ENCODE results near the gene ZNF689. TPM values are rescaled to one million over a fixed set of nuclear protein-coding genes. Genes with fewer than 3 reads are reported as not detected.

ZNF689 gene
- total and polyA plus RNA-seq, 2 of the 13 experiments (the other 11 are each of a cell fraction or from before 2014, with no cell fraction given): 9.7 to 19.5 TPM

GRCh38 chr16:30650369-30651123 lies 40.4 kb upstream of the ZNF689 start, which contains the start of gene PRR14 (continued):
- TF ChIP-seq ZFP82 (CRISPR knock-in tag; IDR thresholded peaks at IDR 0.05; ENCODE audit: borderline replicate concordance) (0 out of 2 replicates have a peak, but pooled peaks have one; percentile 11), RAD21 (CRISPR knock-in tag; IDR thresholded peaks at IDR 0.05) (peak; percentile 46; the same call in 1 of the 2 replicates), BHLHE40 (IDR thresholded peaks at IDR 0.05; ENCODE audit: low read length) (no peak), ZKSCAN8 (CRISPR knock-in tag; IDR thresholded peaks at IDR 0.05; ENCODE audit: borderline replicate concordance) (peak; percentile 17; the same call in 1 of the 2 replicates), EEA1 (CRISPR knock-in tag; IDR thresholded peaks at IDR 0.05; ENCODE audit: borderline replicate concordance) (no peak), ZXDC (CRISPR knock-in tag; IDR thresholded peaks at IDR 0.05) (no peak), ZNF709 (CRISPR knock-in tag; IDR thresholded peaks at IDR 0.05) (peak; percentile 85; the same call in 1 of the 2 replicates), CEBPG (CRISPR knock-in tag; IDR thresholded peaks at IDR 0.05) (no peak), ZNF629 (CRISPR knock-in tag; conservative IDR thresholded peaks at IDR 0.05) (no peak), ELF1 (CRISPR knock-in tag; IDR thresholded peaks at IDR 0.05) (peak; percentile 96), RNF219 (CRISPR knock-in tag; IDR thresholded peaks at IDR 0.05) (no peak), CBX5 (CRISPR knock-in tag; IDR thresholded peaks at IDR 0.05; ENCODE audit: borderline replicate concordance) (0 out of 2 replicates have a peak, but pooled peaks have one; percentile 18), ZNF354B (CRISPR knock-in tag; IDR thresholded peaks at IDR 0.05) (no peak), TBX3 (IDR thresholded peaks at IDR 0.05; ENCODE audit: borderline replicate concordance) (peak; percentile 82; the same call in 1 of the 2 replicates), ZNF343 (CRISPR knock-in tag; IDR thresholded peaks at IDR 0.05) (0 out of 2 replicates have a peak, but pooled peaks have one; percentile 75), CHD2 (IDR thresholded peaks at IDR 0.05; ENCODE audit: low read depth, low read length) (peak; percentile 69), ZNF530 (CRISPR knock-in tag; IDR thresholded peaks at IDR 0.05; ENCODE audit: low read depth) (no peak), NFYB (CRISPR knock-in tag; IDR thresholded peaks at IDR 0.05) (peak; percentile 98), CEBPB (IDR thresholded peaks at IDR 0.05; ENCODE audit: borderline replicate concordance, low read depth, low read length) (peak; percentile 40; the same call in 1 of the 2 replicates), ZNF44 (CRISPR knock-in tag; IDR thresholded peaks at IDR 0.05) (no peak; the same call in 1 of the 2 replicates), GTF3A (CRISPR knock-in tag; conservative IDR thresholded peaks at IDR 0.05) (no peak), ZNF616 (CRISPR knock-in tag; IDR thresholded peaks at IDR 0.05; ENCODE audit: low read depth) (no peak), ASH2L (IDR thresholded peaks at IDR 0.05; ENCODE audit: insufficient read length, low read depth, low read length) (no peak), TEAD2 (CRISPR knock-in tag; IDR thresholded peaks at IDR 0.05) (no peak), ZBTB42 (CRISPR knock-in tag; IDR thresholded peaks at IDR 0.05) (no peak), SMC3 (IDR thresholded peaks at IDR 0.05; ENCODE audit: low read length) (no peak), ATAD3A (CRISPR knock-in tag; IDR thresholded peaks at IDR 0.05) (no peak), ZNF660 (CRISPR knock-in tag; IDR thresholded peaks at IDR 0.05; ENCODE audit: borderline replicate concordance, low read depth) (no peak)

All from HepG2 (cell line).